Cardiac muscle cell (in vitro differentiated cells and primary cell): ENCODE measurements around the gene LEAP2. TPM values are rescaled to one million over a fixed set of nuclear protein-coding genes. Genes with fewer than 3 reads are reported as not detected.
A peak's percentile ranks its signal among the peaks of the same experiment; 100 is the strongest.

Experiments used
- DNase-seq, 2 donors: peaks; one replicate each; pipeline versions ENCODE4 v3.0.0 to v3.0.0-alpha.2; 2010 to 2017; ENCODE audit warnings: low read depth in 1 of 2, low spot score in 1 of 2
- H3K27ac ChIP-seq: fragments of 200-600 bp; sonication (generic); 2 replicates; pipeline ENCODE4 v1.5.1; 2016
- H3K27me3 ChIP-seq: fragments of 200-600 bp; sonication (generic); 2 replicates; pipeline ENCODE4 v1.6.0; 2016; ENCODE audit warnings: control low read depth
- H3K36me3 ChIP-seq: fragments of 200-600 bp; sonication (generic); 2 replicates; pipeline ENCODE4 v1.5.1; 2016; ENCODE audit warnings: control low read depth
- H3K4me1 ChIP-seq: fragments of 200-600 bp; sonication (generic); 2 replicates; pipeline ENCODE4 v1.8.1; 2017; ENCODE audit warnings: low read depth, mild to moderate bottlenecking, mixed run types
- H3K4me3 ChIP-seq: fragments of 200-600 bp; sonication (generic); 2 replicates; pipeline ENCODE4 v1.5.1; 2016; ENCODE audit warnings: mild to moderate bottlenecking
- H3K9me3 ChIP-seq: fragments of 200-600 bp; sonication (generic); 2 replicates; pipeline ENCODE4 v1.5.1; 2017; ENCODE audit warnings: low read depth, mild to moderate bottlenecking, control low read depth
- CTCF ChIP-seq: IDR thresholded peaks from 2 replicates; pipeline ENCODE4 v1.5.1; 2012; ENCODE audit warnings: low read depth, mild to moderate bottlenecking, low read length
- polyA plus RNA-seq: library from polyadenylated mRNA; unstranded; fragments of >200 nt; fragmentation: Nextera tagmentation; extraction: Ambion mirVana; gene quantifications from 2 replicates; pipeline ENCODE4 v1.2.1, GENCODE V29; 2016
- total RNA-seq: library from RNA; depleted of rRNA; stranded (reverse); fragments of >200 nt; gene quantifications from 2 replicates; pipeline ENCODE4 v1.2.3, GENCODE V29; 2016

The LEAP2 gene
- total and polyA plus RNA-seq, 2 experiments from 2014 or later: 1.5 to 3.1 TPM

GRCh38 chr5:132867046-132867451 lies 6.4 kb upstream of the LEAP2 start:
- peak overlapping the region; percentile 49 for H3K4me3 ChIP-seq
- H3K27me3 ChIP-seq: no peaks in the 10 kb centered on the region
- H3K4me1 ChIP-seq: peaks cover 18% of the 10 kb centered on the region
- H3K36me3 ChIP-seq: peaks cover 10% of the 10 kb centered on the region
- no peak for DNase-seq
- no peak for TF ChIP-seq CTCF
- peak overlapping the region; percentile 94 for H3K27ac ChIP-seq
- no peaks in the 10 kb centered on the region for H3K9me3 ChIP-seq

- H3K27me3 ChIP-seq: no peaks in the 10 kb centered on the region
- no peak overlapping the region for H3K4me3 ChIP-seq
- no peak for DNase-seq
- H3K4me1 ChIP-seq: peaks cover 21% of the 10 kb centered on the region
- H3K36me3 ChIP-seq: peaks cover 10% of the 10 kb centered on the region
- H3K9me3 ChIP-seq: no peaks in the 10 kb centered on the region
- H3K27ac ChIP-seq: no peak overlapping the region
- no peak for TF ChIP-seq CTCF
Measured at GRCh38 chr5:132868754-132869153, 4.7 kb upstream of the LEAP2 start.

GRCh38 chr5:132870801-132871200 lies 2.7 kb upstream of the LEAP2 start:
- Histone ChIP-seq H3K9me3 (no peaks in the 10 kb centered on the region), H3K4me1 (peaks cover 22% of the 10 kb centered on the region), H3K4me3 (no peak overlapping the region), H3K27me3 (no peaks in the 10 kb centered on the region), H3K27ac (peak overlapping the region; percentile 85), H3K36me3 (peaks cover 10% of the 10 kb centered on the region)
- TF ChIP-seq CTCF: no peak
- DNase-seq: no peak

GRCh38 chr5:132871459-132872284 lies 1.8 kb upstream of the LEAP2 start:
- no peaks in the 10 kb centered on the region for H3K27me3 ChIP-seq
- peaks cover 10% of the 10 kb centered on the region for H3K36me3 ChIP-seq
- no peaks in the 10 kb centered on the region for H3K9me3 ChIP-seq
- no peak for TF ChIP-seq CTCF
- H3K4me3 ChIP-seq: no peak overlapping the region
- peaks cover 30% of the 10 kb centered on the region for H3K4me1 ChIP-seq
- peak in 1 of 2 donors; percentile 27 for DNase-seq
- H3K27ac ChIP-seq: peak overlapping the region; percentile 85

- H3K36me3 ChIP-seq: peaks cover 8% of the 10 kb centered on the region
Measured at GRCh38 chr5:132872788-132873118, 715 bp upstream of the LEAP2 start.

More at GRCh38 chr5:132872788-132873118, 715 bp upstream of the LEAP2 start:
- Histone ChIP-seq H3K27me3 (no peaks in the 10 kb centered on the region), H3K27ac (peak overlapping the region; percentile 85), H3K4me1 (peaks cover 35% of the 10 kb centered on the region), H3K4me3 (no peak overlapping the region), H3K9me3 (no peaks in the 10 kb centered on the region)
- no peak for DNase-seq
- TF ChIP-seq CTCF: no peak
